ENCODE measurements around the gene GPR34.

Gene GPR34

DNA sequence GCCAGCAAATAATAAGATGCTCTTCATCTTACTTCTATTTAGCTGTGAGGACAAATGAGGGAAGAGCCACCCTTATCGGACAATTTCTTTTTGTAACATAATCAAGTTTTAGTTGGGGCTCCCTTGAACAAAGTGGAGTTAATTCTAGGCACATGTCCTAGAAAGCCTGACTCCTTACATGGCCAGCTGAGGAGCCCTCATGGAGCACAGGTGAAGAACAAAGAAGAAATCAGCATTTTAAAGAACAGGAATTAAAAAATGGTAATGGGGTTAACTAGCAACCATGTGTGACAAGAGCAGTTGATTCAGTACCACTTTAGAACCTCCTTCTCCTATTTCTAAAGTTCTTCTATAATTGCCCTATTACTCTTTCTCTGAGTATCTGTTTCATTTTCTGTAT, 51.1 kb downstream of the GPR34 start:
- no peak for ATAC-seq
